HG03378 (cell line): ENCODE measurements around the gene GJC2.

Experiments used
- ATAC-seq: cut with Tn5 transposase; IDR thresholded peaks from one replicate; pipeline ENCODE4 v1.9.1; 2021; ENCODE audit warnings: mild to moderate bottlenecking, moderate library complexity; ENCODE audit not compliant: unreplicated experiment

The GJC2 gene

DNA sequence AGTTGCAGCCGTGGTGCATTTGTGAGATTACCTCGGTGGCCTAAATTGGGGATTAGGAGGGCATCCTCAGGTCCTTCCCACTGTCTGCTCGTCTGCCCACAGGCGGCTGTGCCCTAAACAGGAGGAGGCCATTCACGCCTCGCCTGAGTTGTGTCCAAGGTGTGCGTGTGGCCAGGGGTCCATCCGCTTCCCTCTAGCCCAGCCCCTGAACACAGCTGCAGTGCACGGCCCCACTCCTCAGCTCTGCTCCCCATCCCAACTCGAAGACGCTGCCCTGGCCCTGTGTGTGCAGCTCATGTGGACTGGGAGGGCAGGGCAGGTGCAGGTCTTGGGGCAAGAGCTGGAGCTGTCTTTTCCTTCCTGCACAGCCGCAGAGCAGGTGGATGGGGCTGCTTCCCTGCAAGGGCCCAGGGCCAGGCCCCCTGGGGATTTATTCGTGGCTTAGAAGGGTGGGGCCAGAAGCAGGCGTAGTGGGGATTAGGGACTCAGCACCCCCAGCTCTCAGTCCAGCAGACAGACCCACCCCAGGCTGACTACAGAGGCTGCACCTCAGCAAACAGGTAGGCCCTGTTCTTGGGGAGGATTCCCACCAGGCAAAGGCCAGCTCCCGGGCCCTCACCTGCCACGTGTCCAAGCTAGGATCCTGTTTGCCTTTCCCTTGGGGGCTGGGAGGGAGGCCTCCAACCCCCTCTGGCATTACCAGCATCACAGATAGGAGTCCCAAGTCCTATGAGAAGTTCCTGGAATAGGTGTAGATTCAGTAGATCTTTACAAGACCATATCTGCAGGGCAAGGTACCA, 5.3 kb upstream of the GJC2 start:
- no peak for ATAC-seq

DNA sequence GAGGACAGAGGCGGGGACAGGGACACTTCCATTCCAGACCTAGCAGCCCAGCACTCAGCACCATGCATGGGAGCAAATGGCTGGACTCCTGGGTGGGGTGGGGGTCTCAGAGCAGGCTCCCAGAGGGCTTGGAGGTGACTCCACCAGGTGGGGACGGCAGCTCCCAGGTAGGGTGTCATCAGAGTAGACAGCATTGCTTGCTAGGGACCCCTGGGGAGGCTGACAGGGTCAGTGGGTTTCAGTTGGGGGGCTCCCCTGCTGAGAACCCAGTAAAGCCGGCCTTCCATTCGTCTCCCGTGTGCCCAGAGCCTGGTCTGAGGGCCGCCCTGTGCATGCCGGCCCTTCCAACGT, 4.8 kb upstream of the GJC2 start:
- ATAC-seq = no peak

DNA sequence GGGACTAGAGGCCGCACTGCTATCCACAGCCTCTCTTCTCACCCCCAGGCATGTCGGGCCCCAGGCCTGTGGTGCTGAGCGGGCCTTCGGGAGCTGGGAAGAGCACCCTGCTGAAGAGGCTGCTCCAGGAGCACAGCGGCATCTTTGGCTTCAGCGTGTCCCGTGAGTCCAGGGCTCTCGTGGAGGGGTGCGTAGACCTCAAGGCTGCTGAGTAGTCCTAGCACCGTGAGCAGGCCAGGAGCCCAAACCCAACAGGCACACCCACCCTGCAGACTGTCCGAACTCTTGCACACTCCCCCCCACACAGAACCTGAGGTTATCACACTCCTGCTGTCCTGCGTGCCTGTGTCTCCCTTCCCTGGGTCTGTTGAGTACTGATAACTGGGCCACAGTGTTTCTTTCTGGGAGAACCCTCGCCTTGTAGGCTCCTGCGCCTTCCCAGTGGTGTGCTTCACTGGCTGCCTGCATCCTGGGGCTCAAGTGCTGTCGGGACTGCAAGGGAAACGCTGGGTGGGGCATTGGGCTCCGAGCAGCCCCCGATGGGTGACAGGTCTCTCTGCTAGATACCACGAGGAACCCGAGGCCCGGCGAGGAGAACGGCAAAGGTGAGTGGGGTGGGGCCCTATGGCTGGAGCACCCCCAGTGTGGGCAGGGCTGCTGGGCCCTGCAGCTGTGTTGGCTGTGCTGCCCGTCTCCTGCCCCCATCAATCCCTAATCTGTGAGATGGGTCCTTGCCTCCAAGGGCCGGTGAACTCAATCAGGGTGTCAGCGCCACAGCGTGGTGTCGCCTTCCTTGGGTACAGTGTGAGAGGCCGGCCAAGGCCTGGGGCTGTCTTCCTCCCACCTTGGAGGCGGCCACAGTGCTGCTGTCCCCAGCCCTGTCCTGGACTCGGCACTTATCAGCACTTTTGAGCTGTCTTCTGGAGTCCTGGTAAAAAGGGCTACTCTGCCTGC, 4.0 kb upstream of the GJC2 start:
- ATAC-seq = no peak

DNA sequence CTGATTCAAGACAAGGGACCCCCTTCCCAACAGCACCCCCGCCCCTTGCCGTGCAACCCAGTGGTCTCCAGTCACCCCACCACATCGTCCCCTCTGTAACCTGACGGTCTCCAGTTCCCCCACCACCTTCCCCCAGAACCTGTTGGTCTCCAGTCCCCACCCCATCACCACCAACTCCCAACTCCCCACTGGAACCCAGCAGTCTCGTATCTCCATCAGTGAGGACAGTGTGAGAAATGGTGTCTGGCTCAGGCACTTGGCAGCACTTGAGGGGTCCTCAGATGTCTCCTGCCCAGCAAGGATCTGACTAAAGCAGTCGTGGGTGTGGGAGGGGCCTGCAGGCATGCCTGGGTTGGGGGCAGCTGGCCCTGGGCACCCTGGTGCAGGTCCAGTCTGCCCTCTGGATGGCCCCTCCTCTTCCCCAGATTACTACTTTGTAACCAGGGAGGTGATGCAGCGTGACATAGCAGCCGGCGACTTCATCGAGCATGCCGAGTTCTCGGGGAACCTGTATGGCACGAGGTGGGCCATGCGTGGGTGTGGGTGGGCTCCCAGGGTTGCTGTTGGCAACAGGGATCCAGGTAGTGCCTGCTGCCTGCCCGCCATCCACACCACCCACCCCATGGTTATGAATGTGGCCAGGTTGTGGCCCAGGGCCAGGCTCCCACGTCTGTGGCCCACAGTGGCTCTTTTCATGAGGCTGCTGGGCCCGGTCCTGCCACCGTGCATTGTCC, 3.1 kb upstream of the GJC2 start:
- no peak for ATAC-seq

DNA sequence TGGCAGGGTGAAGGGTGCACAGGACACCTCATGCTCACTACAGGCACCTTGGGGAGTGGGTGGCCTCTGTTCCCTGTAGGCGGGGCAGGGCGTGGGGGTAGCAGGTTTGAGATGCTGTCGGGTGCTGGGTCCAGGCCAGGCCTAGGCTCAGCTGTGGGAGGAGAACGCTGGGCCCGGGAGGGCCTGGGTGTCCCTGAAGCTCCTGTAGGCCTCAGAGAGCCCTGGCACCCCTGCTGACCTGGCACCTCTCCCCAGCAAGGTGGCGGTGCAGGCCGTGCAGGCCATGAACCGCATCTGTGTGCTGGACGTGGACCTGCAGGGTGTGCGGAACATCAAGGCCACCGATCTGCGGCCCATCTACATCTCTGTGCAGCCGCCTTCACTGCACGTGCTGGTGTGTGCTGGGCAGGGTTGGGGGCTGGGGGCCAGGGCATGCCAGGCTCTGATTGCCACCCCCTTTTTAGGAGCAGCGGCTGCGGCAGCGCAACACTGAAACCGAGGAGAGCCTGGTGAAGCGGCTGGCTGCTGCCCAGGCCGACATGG, 2.5 kb upstream of the GJC2 start:
- no peak for ATAC-seq

DNA sequence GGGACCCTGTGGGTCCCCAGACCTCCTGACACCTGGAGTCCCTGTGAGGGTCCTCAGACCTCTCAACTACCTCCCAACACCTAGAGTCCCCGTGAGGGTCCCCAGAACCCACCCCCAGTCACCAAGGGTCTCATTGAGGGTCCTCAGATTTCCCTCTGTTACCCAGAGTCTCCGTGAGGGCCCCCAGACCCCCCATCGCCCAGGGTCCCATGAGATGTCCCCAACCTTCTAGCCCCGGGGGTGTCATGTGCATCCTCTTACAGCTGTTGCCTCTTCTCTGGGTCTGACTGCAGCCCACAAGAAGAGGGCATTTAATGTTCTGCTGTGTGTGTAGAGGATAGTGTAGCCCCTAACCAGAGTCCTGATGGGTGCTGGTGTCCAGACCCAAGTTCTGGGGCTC, 2.0 kb upstream of the GJC2 start:
- no peak for ATAC-seq

DNA sequence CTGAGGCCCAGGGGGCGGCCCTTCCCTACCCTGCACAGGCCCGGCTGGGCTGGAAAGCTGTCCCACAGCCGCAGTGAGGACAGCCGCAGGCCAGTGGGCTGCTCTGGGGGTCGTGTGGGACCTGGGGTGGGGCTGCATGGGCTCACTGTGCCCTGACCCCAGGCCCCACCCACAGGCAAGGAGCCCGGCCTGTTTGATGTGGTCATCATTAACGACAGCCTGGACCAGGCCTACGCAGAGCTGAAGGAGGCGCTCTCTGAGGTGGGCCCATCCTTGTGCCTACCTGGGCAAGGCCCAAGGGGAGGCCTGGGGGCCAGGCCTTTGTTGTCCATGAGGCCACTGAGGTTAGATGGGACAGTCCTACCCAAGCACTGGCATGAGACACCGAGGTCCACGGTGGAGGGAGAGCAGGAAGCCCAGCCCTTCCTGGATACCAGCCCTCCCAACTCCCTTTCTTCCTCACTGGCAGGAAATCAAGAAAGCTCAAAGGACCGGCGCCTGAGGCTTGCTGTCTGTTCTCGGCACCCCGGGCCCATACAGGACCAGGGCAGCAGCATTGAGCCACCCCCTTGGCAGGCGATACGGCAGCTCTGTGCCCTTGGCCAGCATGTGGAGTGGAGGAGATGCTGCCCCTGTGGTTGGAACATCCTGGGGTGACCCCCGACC, 1.4 kb upstream of the GJC2 start:
- no peak for ATAC-seq

DNA sequence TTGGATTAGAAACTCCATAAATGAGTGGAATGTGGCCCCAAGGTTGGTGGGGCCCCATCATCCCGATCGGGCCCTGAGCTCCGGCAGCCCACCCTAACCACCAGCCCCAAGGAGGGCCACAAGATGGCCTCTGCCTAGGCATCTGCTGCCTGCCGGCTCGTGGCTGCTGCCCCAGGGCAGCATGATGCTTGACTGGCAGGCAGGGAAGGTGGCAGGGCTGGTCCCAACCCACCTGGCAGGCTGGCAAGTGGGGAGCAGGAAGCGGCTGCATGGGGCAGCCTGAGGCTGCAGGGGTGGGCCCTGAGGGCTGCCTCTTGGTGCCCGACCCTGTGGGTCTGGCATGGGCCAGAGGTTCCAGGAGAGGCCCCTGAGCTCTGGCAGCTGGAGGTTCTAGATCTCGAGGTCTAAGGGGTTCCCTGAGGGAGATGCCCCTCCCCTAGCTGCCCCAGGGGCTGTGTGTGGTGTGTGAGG, 760 bp upstream of the GJC2 start:
- ATAC-seq = no peak

DNA sequence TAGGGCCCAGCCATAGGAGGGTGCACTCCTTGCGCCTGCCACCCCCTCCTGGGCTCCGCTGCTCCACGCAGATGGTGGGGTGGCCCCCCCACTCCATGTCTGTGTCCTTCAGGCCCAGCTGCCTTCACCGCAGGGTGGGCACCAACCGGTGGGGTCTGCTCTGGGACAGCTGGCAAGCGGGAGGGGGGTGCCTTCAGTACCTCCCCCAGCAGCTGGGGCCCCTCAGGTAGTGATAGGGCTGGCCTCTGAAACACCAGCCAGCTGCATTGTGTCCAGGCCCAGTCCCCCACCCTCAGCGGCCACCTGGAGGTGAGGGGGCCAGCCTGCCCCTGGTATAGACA, 360 bp downstream of the GJC2 start:
- no peak for ATAC-seq

DNA sequence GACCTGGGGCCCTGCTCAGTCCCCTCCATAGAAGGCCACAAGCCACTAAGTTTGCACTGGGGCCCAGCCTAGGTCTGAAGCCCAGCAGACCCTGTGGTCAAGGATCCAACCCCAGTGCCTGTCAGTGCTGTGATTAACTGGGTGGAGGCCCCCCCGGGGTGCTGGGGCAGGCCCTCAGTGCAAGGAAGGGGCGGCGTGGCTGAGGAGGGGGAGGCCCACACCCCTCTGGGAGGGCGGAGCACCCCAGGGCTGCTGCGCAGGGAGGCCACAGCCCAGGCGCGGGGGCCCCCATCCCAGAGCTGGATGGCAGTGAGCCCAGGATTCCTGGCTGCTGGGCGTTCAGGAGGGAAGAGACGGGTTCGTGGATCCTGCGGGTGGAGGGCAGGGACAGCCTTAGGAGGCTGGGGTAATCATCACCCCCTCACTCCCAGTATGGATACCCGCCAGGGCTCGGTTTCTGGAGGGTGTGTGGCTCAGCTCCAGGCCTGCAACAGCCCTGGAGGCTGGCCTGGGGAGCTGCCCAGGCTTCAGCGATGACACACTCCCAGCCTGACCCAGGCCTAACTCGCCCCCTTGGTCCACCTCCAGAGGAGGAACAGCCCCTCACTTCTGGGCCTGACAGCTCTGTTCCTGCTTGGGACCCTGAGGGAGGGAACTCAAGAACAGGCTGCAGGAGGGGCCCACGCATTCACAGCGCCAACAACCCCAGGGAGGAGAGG, 890 bp downstream of the GJC2 start:
- ATAC-seq = no peak

DNA sequence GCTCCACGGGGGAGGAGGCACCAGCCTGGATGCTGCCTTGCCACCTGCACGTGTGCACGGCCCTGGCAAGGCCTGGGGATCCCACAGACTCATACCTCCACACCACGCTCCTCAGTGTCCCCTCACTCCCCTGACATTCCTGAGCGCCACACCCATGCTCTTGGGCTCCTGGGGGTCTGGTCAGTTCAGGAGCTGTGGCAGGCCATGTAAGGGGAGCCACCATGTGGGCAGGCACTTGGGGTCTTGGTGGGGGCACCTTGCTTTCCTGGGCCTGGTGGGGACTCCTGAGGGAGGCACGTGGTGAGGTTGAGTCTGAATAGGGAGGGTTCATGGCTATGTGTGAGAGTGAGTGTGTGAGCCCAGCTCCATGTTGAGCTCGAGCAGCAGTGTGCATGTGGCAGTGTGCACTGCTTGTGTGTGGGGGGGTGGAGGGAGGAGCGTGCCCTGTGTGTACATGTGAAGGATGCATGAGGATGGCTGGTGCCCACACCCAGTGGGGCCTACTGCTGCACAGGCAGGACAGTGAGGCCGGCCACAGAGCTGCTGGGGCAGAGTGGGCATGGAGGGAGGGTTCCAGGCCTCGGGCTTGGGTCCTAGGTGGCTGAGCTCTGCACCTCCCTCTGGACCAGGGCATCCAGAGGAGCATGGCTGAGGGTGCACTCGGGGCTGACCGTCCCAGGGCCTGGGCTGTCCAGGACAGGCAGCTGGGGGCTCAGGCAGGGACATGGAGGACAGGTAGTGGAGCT, 1.6 kb downstream of the GJC2 start:
- no peak for ATAC-seq

DNA sequence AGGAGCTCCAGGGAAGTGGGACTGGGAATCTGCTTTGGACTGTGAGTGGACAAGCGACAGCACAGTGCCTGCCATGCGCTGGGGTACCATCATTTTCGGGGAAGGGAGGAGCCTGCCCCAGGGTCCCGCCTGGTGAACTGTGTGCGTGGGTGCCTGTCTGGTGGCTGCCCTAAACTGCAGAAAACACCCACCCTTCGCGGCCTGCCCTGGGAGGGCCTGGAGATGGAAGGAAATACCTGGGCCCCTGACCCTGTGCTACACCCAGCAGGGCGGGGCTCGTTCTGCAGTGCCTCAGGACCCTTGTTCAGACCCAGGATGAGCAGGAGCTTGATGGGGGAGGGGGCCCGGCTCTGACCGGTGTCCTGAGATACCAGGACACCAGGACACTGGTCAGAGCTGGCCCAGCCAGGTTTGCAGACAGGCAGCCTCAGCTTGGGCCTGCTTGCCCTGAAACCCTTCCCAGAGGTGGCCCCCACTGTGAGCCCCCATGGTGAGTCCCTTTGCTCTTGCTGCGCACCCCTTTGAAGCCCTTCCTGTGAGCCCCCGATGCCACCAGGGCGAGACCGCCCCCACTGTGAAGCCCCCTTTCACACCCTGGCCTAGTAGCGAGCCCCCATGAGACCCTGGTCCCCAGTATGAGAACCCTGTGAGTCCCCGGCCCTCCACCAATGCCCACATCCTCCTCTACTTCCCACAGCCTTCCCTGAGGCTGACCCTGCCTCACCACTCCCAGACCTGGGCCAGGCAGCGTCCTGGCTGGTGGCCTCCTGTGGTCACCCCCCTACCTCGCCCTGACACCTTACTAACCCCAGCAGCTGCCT, 2.6 kb downstream of the GJC2 start:
- no peak for ATAC-seq

DNA sequence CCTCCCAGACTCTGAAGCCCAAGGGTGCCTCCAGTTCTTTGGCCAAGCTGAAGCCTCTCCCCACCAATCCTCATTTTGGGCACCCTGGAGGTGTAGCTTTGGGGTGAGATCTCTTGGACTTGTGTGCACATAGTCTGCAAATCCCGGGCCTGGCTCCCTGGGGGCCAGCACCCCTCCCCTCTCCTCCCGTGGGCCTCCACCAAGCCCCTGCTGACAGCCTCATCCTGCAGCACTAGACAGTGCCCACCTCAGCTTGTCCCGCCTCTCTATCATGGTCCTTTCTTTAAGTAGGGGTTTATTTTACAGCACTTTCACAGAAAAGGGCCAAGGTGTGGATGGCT, 3.2 kb downstream of the GJC2 start:
- no peak for ATAC-seq

DNA sequence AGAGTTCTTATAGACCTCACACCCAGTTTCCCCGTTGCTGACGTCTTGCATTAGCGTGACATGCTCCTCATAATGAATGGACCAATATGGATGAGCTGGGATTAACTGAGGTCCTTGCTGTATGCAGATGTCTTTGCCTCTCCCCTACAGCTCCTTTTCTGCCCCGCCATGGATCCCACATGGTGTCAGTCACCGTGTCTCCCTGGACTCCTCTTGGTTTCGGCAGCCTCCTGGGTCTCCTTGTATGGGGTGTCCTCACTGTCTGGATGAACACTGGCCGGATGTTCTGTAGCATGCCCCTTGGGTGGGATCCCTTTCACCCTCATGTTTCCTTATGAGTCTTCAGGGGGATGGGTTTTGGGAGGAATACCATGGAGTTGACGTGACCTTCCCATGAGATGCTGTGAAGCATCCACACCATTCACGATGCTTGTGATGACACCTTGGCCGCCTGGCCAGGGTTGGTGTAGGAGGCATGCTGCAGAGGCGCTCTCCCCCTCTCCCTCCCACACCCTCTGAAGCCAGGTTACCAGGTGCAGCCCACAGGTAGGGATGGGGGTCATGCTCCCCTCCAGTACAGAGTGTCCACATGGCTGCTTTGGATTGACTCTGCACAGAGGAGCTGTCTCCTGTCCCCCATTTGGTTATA, 4.4 kb downstream of the GJC2 start:
- no peak for ATAC-seq

DNA sequence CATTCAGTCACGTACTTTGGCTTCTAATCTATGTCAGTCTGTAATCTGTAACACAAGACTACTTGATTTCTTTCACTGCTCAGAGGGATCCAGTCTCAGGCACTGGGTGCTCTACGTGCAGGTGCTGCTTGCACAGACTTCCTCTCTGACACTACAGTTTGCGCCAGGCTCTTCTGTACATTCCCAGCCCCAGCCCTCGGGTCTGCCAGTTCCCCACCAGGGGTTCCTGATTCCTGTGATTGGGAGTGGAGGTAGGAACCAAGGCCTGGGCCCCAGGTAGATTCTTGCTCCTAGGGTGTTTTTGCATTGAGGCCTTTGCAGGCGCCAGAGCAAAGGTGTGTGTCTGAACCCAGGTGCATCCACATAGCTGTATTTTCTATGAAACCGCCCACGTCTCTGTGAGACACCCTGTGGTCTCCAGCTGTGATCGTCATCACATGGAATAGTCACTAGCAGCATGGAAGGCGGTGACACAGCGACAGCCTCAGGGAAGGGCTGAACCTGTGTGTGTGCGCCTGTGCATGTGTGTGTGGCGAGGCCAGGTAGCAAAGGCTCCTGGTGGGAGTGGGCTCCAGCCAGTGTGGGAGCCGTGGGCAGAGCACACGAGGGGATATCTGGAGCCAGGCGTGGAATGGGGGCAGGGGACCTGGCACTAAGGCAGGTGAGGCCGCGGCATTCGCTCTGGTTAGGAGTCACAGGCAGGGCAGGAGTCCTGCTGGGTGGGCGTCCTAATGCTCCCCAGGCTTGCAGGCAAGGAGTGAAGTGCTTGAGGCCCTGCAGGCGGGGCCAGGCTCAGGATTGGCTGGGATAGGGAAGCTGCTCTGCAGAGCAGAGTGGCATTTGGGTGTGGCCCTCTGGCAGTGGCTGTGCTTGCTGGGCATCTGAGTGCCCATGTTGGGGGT, 5.2 kb downstream of the GJC2 start:
- ATAC-seq = no peak

DNA sequence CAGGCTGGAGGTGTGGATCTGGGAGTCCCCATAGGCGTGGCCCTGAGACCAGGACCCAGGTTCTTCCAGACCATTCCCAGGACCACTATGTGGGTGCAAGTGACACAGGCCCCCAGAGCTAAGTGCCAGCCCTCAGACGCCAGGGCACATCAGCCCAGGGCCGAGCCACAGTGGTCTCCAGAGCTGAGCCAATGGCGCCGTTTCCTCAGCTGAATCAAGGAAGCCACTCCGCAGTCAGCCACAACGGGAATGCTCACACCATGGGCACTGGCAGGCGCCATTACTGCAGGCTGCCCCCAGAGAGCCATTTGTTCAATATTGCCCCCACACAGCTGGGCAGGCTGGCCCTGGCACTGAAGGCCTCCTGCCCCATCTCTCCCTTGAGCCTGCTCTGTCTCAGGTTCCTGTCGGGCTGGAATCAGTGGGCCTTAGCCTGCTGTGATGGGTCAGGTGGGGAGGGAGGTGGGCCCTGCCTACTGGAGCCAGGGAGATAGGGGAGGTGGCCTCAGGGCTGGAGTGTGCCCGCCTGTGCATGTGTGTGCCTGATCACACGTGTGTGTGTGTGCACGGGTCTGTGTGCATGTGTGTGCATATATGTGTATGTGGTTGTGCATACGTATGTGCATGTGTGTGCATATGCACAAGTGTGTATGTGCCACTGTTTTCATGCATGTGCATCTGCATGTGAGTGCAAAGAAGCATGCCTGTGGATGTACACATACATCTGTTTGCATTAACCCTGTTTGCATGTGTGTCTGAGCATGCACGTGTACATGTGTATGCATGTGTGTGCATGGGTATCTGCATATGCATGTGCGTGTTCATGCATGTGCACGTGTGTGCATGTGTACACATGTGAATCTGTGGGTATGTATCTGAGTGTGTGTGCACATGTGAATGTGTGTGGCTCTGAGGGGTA, 6.1 kb downstream of the GJC2 start:
- no peak for ATAC-seq
